Suprapubic skin (tissue), 4 donors: Measurements from ENCODE around the gene NDUFB1.

Experiments used
- EP300 ChIP-seq: sonication (generic); formaldehyde crosslinking; IDR thresholded peaks from one replicate; pipeline ENCODE4 v1.6.1; 2017; ENCODE audit warnings: antibody characterized with exemption
- POLR2AphosphoS5 ChIP-seq, 3 donors: sonication (generic); formaldehyde crosslinking; IDR thresholded peaks; one replicate each; pipeline ENCODE4 v1.6.1; 2017; ENCODE audit warnings: antibody characterized with exemption in 3 of 3
- TF ChIP-seq, protein P1 (sequence below), 2 donors: fragments of 200-600 bp in 1 of 2; fragments of 450-650 bp in 1 of 2; sonication (generic) in 1 of 2; IDR thresholded peaks; one replicate each; pipeline ENCODE4 v1.5.1; 2016 to 2019; ENCODE audit warnings: antibody characterized with exemption in 2 of 2, mild to moderate bottlenecking in 1 of 2, moderate library complexity in 1 of 2

DNA sequence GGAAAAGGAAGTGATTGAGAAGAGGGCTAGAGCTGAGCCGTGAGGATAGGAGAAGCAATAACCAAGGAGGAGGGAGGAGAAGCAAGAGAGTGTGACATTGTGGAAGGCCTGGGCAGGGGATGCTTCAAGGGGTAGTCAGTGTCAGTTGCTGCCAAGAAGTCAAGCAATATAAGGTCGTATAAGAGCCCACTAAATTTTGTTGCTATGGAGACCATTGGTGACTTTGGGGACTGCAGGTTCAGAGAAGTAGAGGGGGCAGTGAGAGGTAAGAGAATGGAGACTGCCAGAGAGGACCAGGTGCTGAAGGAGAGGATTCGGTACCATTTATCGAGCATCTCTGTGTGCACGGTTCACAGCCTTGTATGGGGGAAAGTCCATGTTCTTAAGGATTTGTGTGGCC, 12.0 kb downstream of the NDUFB1 start:
- TF ChIP-seq, protein P1, sequence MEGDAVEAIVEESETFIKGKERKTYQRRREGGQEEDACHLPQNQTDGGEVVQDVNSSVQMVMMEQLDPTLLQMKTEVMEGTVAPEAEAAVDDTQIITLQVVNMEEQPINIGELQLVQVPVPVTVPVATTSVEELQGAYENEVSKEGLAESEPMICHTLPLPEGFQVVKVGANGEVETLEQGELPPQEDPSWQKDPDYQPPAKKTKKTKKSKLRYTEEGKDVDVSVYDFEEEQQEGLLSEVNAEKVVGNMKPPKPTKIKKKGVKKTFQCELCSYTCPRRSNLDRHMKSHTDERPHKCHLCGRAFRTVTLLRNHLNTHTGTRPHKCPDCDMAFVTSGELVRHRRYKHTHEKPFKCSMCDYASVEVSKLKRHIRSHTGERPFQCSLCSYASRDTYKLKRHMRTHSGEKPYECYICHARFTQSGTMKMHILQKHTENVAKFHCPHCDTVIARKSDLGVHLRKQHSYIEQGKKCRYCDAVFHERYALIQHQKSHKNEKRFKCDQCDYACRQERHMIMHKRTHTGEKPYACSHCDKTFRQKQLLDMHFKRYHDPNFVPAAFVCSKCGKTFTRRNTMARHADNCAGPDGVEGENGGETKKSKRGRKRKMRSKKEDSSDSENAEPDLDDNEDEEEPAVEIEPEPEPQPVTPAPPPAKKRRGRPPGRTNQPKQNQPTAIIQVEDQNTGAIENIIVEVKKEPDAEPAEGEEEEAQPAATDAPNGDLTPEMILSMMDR (IDR thresholded peaks at IDR 0.05) = no peak
- TF ChIP-seq POLR2AphosphoS5 (IDR thresholded peaks at IDR 0.05) = no peak
- no peak for TF ChIP-seq EP300
